NCI-H2196 (cell line): ENCODE results near the gene TPR.

ENCODE experiments used
- DNase-seq: peaks from one replicate; lab custom pipeline; 2025; ENCODE audit not compliant: unreplicated experiment; lab: John Stamatoyannopoulos, UW

The TPR gene

GRCh38 chr1:186330758-186331157 lies 44.3 kb downstream of the TPR start:
- DNase-seq, result no peak

- no peak for DNase-seq
Measured at GRCh38 chr1:186327331-186327730, 47.7 kb downstream of the TPR start.

GRCh38 chr1:186326009-186326408 lies 49.0 kb downstream of the TPR start:
- DNase-seq, result no peak

GRCh38 chr1:186325239-186325638 lies 49.8 kb downstream of the TPR start:
- DNase-seq, result no peak

GRCh38 chr1:186323865-186324264 lies 51.2 kb downstream of the TPR start:
- no peak for DNase-seq

GRCh38 chr1:186315570-186315969 lies 59.5 kb downstream of the TPR start:
- no peak for DNase-seq

- DNase-seq, result no peak
Measured at GRCh38 chr1:186311375-186312051, 63.5 kb downstream of the TPR start.

- no peak for DNase-seq
Measured at GRCh38 chr1:186310307-186310706, 64.7 kb downstream of the TPR start.

GRCh38 chr1:186308264-186309060 lies 66.6 kb downstream of the TPR start:
- no peak for DNase-seq

- no peak for DNase-seq
Measured at GRCh38 chr1:186307445-186307844, 67.6 kb downstream of the TPR start.

GRCh38 chr1:186306533-186306932 lies 68.5 kb downstream of the TPR start:
- DNase-seq, result no peak

GRCh38 chr1:186304982-186305949 lies 69.8 kb downstream of the TPR start:
- DNase-seq, result no peak

GRCh38 chr1:186303911-186304310 lies 71.1 kb downstream of the TPR start:
- no peak for DNase-seq

- DNase-seq, result no peak
Measured at GRCh38 chr1:186302381-186302920, 72.6 kb downstream of the TPR start.

- no peak for DNase-seq
Measured at GRCh38 chr1:186301448-186301847, 73.6 kb downstream of the TPR start.

- no peak for DNase-seq
Measured at GRCh38 chr1:186300056-186300455, 75.0 kb downstream of the TPR start.

- DNase-seq, result no peak
Measured at GRCh38 chr1:186299570-186299969, 75.5 kb downstream of the TPR start.

GRCh38 chr1:186298851-186299250 lies 76.2 kb downstream of the TPR start:
- DNase-seq, result no peak

- DNase-seq, result no peak
Measured at GRCh38 chr1:186297439-186298045, 77.5 kb downstream of the TPR start.

- no peak for DNase-seq
Measured at GRCh38 chr1:186295980-186296379, 79.1 kb downstream of the TPR start, which contains the start of gene PRG4. Gene PRG4 (plus strand): TSS chr1:186296279.

- no peak for DNase-seq
Measured at GRCh38 chr1:186292875-186293274, 82.2 kb downstream of the TPR start.
